Loucy (cell line): ENCODE measurements around the gene DRAM1.

Source experiments
- H2AFZ ChIP-seq: fragments of 200-600 bp; sonication (generic); 2 replicates; pipeline ENCODE4 v1.6.0; 2016; ENCODE audit warnings: antibody characterized with exemption, mild to moderate bottlenecking, low read length, moderate library complexity
- H3F3A ChIP-seq: fragments of 200-600 bp; 2 replicates; pipeline ENCODE4 v1.6.0; 2016; ENCODE audit warnings: antibody characterized with exemption, low read depth, mild to moderate bottlenecking
- H3K27me3 ChIP-seq: fragments of 200-600 bp; sonication (generic); 2 replicates; pipeline ENCODE4 v1.6.1; 2014; ENCODE audit warnings: low read length, mild to moderate bottlenecking; ENCODE audit not compliant: insufficient read depth, poor library complexity, severe bottlenecking
- H3K36me3 ChIP-seq: fragments of 200-600 bp; sonication (generic); 2 replicates; pipeline ENCODE4 v1.6.1; 2016; ENCODE audit warnings: low read length; ENCODE audit not compliant: insufficient read depth
- H3K4me1 ChIP-seq: fragments of 200-600 bp; sonication (generic); 2 replicates; pipeline ENCODE4 v1.5.1; 2014; ENCODE audit warnings: low read length, mild to moderate bottlenecking; ENCODE audit not compliant: insufficient read depth, poor library complexity, severe bottlenecking
- H3K4me2 ChIP-seq: fragments of 200-600 bp; sonication (generic); 2 replicates; pipeline ENCODE4 v1.6.0; 2014; ENCODE audit warnings: antibody characterized with exemption, low read length, low read depth, mild to moderate bottlenecking; ENCODE audit not compliant: poor library complexity, severe bottlenecking
- H3K4me3 ChIP-seq: fragments of 200-600 bp; sonication (generic); 2 replicates; pipeline ENCODE4 v1.5.1; 2014; ENCODE audit warnings: low read length, mild to moderate bottlenecking, mixed read lengths; ENCODE audit not compliant: poor library complexity, severe bottlenecking
- H3K79me2 ChIP-seq: fragments of 200-600 bp; sonication (generic); 2 replicates; pipeline ENCODE4 v1.6.1; 2014; ENCODE audit warnings: low read length; ENCODE audit not compliant: insufficient read depth
- H3K9ac ChIP-seq: fragments of 200-600 bp; sonication (generic); 2 replicates; pipeline ENCODE4 v1.6.0; 2014; ENCODE audit warnings: mild to moderate bottlenecking, low read depth, low read length, moderate library complexity; ENCODE audit not compliant: poor library complexity, severe bottlenecking
- H3K9me2 ChIP-seq: fragments of 200-600 bp; sonication (generic); replicated peaks from 2 replicates; pipeline ENCODE4 v1.6.1; 2016; ENCODE audit warnings: low read depth, low read length, mixed read lengths
- H3K9me3 ChIP-seq: fragments of 200-600 bp; sonication (generic); 2 replicates; pipeline ENCODE4 v1.6.1; 2014; ENCODE audit warnings: mild to moderate bottlenecking, antibody characterized with exemption, low read length, low read depth; ENCODE audit not compliant: insufficient read depth
- H4K20me1 ChIP-seq: fragments of 200-600 bp; sonication (generic); 2 replicates; pipeline ENCODE4 v1.6.0; 2014; ENCODE audit warnings: antibody characterized with exemption, low read length, mild to moderate bottlenecking; ENCODE audit not compliant: insufficient read depth, poor library complexity, severe bottlenecking
- CTCF ChIP-seq: fragments of 200-600 bp; sonication (generic); conservative IDR thresholded peaks from 2 replicates; pipeline ENCODE4 v1.5.1; 2014; ENCODE audit warnings: mild to moderate bottlenecking, antibody characterized with exemption, low read length
- EZH2phosphoT487 ChIP-seq: fragments of 200-600 bp; IDR thresholded peaks from 2 replicates; pipeline ENCODE4 v1.6.1; 2018; ENCODE audit warnings: antibody characterized with exemption, mild to moderate bottlenecking, moderate library complexity, borderline replicate concordance

DRAM1 gene

GRCh38 chr12:101927036-101927435, 49.7 kb downstream of the DRAM1 start:
- Histone ChIP-seq H4K20me1 (no peaks in the 10 kb centered on the region), H3F3A (no peaks in the 10 kb centered on the region), H3K9ac (no peak overlapping the region), H3K4me1 (no peaks in the 10 kb centered on the region), H3K79me2 (no peaks in the 10 kb centered on the region), H3K9me3 (no peaks in the 10 kb centered on the region), H3K4me3 (no peak overlapping the region), H3K9me2 (no peaks in the 10 kb centered on the region), H2AFZ (no peak overlapping the region), H3K36me3 (no peaks in the 10 kb centered on the region), H3K27me3 (no peaks in the 10 kb centered on the region), H3K4me2 (no peak overlapping the region)
- TF ChIP-seq CTCF, result no peak
- no peak for TF ChIP-seq EZH2phosphoT487

GRCh38 chr12:101927999-101928398, 50.6 kb downstream of the DRAM1 start:
- Histone ChIP-seq H3K9ac (no peak overlapping the region), H3K36me3 (no peaks in the 10 kb centered on the region)
- TF ChIP-seq EZH2phosphoT487, result no peak
- TF ChIP-seq CTCF, result no peak

GRCh38 chr12:101928556-101928955, 51.2 kb downstream of the DRAM1 start:
- no peaks in the 10 kb centered on the region for H3K27me3 ChIP-seq
- no peak overlapping the region for H3K4me3 ChIP-seq
- H3K4me2 ChIP-seq, result no peak overlapping the region
- H4K20me1 ChIP-seq, result no peaks in the 10 kb centered on the region
- H3K79me2 ChIP-seq, result no peaks in the 10 kb centered on the region
- TF ChIP-seq CTCF (no peak), EZH2phosphoT487 (no peak)
- H3K9me3 ChIP-seq, result no peaks in the 10 kb centered on the region
- no peak overlapping the region for H3K9ac ChIP-seq
- H3K36me3 ChIP-seq, result no peaks in the 10 kb centered on the region
- no peaks in the 10 kb centered on the region for H3F3A ChIP-seq
- H2AFZ ChIP-seq, result no peak overlapping the region
- H3K9me2 ChIP-seq, result no peaks in the 10 kb centered on the region
- no peaks in the 10 kb centered on the region for H3K4me1 ChIP-seq

More at GRCh38 chr12:101927999-101928398, 50.6 kb downstream of the DRAM1 start:
- no peaks in the 10 kb centered on the region for H4K20me1 ChIP-seq
- no peak overlapping the region for H3K4me3 ChIP-seq
- no peaks in the 10 kb centered on the region for H3K79me2 ChIP-seq
- H3K9me3 ChIP-seq, result no peaks in the 10 kb centered on the region
- no peak overlapping the region for H2AFZ ChIP-seq
- H3K4me2 ChIP-seq, result no peak overlapping the region
- no peaks in the 10 kb centered on the region for H3K27me3 ChIP-seq
- no peaks in the 10 kb centered on the region for H3F3A ChIP-seq
- no peaks in the 10 kb centered on the region for H3K4me1 ChIP-seq
- H3K9me2 ChIP-seq, result no peaks in the 10 kb centered on the region
